Measurements from ENCODE around the gene KRT33A. TPM values are rescaled to one million over a fixed set of nuclear protein-coding genes. Genes with fewer than 3 reads are reported as not detected.

The KRT33A gene
- total RNA-seq, 1 donor from 2014 or later = not detected

DNA sequence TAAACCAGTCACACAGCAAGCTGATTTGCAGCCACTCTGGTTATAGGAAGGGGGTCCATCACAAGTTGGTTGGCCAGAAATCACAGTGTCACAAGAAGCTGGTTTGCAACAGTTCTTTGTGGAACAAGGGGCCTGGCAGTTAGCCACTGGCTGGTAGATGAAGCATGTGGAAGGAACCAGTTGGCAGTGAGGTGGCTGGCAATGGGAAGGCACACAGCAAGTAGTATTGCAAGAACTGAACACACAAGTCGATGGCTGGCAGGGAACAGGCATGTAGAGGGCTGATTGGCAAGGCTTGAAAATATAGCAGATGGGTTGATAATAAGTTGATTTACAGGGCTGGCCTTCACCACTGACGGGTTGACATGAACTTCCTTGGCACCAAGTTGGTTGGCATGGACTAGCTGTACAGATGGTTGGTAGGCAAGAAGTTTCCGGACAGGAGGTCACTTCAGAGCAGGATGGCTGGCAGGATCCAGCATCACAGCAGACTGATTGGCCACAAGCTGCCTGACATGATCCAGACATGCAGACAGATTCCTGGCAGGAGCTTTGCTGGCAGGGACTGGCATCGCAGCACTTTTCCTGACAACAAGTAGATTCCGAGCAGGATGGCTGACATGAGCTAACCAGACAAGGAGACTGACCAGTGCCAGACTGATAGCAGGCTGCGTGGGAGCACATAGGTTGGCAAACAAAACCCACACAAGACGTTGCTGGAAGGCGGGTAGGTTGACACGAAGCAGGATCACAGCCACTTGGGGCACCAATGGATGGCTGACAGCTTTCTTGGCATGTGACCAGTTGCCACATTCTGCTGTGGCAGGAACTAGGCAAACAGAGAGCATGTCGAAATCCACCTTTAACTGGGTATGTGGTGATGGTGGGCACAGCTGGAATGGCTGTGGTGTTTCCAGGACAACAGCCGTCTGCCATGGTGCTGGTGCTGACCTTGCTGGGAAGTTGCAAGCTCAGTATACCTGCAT, 48.4 kb downstream of the KRT33A start, which contains the start of gene KRTAP29-1:
Gene KRTAP29-1 (minus strand): TSS at position 936 of the 986 bp plus-strand sequence. CDS start 0 bp downstream, at position 936.
- H3K36me3 ChIP-seq = no peaks in the 10 kb centered on the region
- no peak for TF ChIP-seq CTCF (IDR thresholded peaks at IDR 0.05)
- no peaks in the 10 kb centered on the region for H3K4me1 ChIP-seq
- no peak within 1 kb of the TSS for H3K27ac ChIP-seq
- no peak within 1 kb of the TSS for H3K4me3 ChIP-seq
- H3K27me3 ChIP-seq (ENCODE audit: low read depth) = no peaks in the 10 kb centered on the region
- intact Hi-C loops (cut with DNase I) = no loop called here
- DNase-seq (no peak), ATAC-seq (no peak)
- no peaks in the 10 kb centered on the region for H3K9me3 ChIP-seq

DNA sequence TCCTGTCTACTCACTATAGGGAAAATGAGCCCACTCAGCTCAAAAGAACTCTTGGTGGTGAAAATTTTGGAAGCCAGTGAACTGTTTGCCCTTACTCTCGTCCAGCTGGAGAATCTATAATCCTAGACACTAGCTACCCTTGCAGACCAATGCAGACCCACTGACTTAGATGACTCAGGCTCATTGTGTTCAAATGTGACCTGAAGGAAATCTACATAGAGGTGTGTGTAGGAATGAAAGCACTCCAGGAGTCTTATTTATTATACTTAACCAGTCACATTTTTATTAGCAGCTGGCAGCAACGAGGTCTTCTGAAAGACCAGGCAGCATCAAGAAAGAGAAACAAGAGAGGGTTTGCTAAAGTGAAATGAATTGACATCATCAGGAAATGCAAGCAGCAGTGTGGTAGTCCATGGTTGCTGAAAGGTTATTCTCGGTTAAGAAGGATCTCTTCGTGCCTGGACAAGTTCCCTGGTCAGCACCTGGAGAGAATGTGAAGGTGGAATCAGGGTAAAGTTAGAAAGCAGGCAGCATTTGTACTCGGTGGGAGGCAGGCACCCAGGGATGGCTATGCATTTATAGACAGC, 49.3 kb downstream of the KRT33A start:
- no peak overlapping the region for H3K4me3 ChIP-seq
- H3K27ac ChIP-seq = no peak overlapping the region
- intact Hi-C loops (cut with DNase I) = no loop called here
- no peak for ATAC-seq
- H3K9me3 ChIP-seq = no peaks in the 10 kb centered on the region
- no peak for TF ChIP-seq CTCF (IDR thresholded peaks at IDR 0.05)
- no peaks in the 10 kb centered on the region for H3K36me3 ChIP-seq
- no peak for DNase-seq
- no peaks in the 10 kb centered on the region for H3K4me1 ChIP-seq
- no peaks in the 10 kb centered on the region for H3K27me3 ChIP-seq (ENCODE audit: low read depth)

- DNase-seq (no peak), ATAC-seq (no peak)
- Histone ChIP-seq H3K4me1 (no peaks in the 10 kb centered on the region), H3K27me3 (ENCODE audit: low read depth) (no peaks in the 10 kb centered on the region), H3K9me3 (no peaks in the 10 kb centered on the region), H3K4me3 (no peak overlapping the region), H3K27ac (no peak overlapping the region), H3K36me3 (no peaks in the 10 kb centered on the region)
- no peak for TF ChIP-seq CTCF (IDR thresholded peaks at IDR 0.05)
- intact Hi-C loops (cut with DNase I) = no loop called here
Measured at GRCh38 chr17:41298458-41299135, 52.0 kb downstream of the KRT33A start.

GRCh38 chr17:41296846-41297245, 53.8 kb downstream of the KRT33A start:
- H3K4me1 ChIP-seq = no peaks in the 10 kb centered on the region
- H3K27me3 ChIP-seq (ENCODE audit: low read depth) = no peaks in the 10 kb centered on the region
- no peaks in the 10 kb centered on the region for H3K36me3 ChIP-seq
- no peaks in the 10 kb centered on the region for H3K9me3 ChIP-seq
- ATAC-seq = no peak
- no peak overlapping the region for H3K4me3 ChIP-seq
- H3K27ac ChIP-seq = no peak overlapping the region
- DNase-seq = no peak
- intact Hi-C loops (cut with DNase I) = no loop called here
- no peak for TF ChIP-seq CTCF (IDR thresholded peaks at IDR 0.05)

Other genes with a start within 250 kb of the KRT33A start
- not detected for gene KRTAP4-16, start 248.6 kb downstream of the KRT33A start, total RNA-seq
- not detected for gene KRTAP4-9, start 245.4 kb downstream of the KRT33A start, total RNA-seq
- gene KRTAP4-11, start 232.5 kb downstream of the KRT33A start, total RNA-seq = not detected
- gene KRTAP4-12, start 226.6 kb downstream of the KRT33A start, total RNA-seq = not detected
- not detected for gene KRTAP4-6, start 210.3 kb downstream of the KRT33A start, total RNA-seq
- not detected for gene KRTAP4-5, start 201.0 kb downstream of the KRT33A start, total RNA-seq
- gene KRTAP4-4, start 190.1 kb downstream of the KRT33A start, total RNA-seq = not detected
- not detected for gene KRTAP4-3, start 182.6 kb downstream of the KRT33A start, total RNA-seq
- not detected for gene KRTAP4-2, start 172.6 kb downstream of the KRT33A start, total RNA-seq
- not detected for gene KRTAP4-1, start 165.9 kb downstream of the KRT33A start, total RNA-seq
- not detected for gene KRTAP9-1, start 160.9 kb downstream of the KRT33A start, total RNA-seq
- gene KRTAP9-2, start 124.2 kb downstream of the KRT33A start, total RNA-seq = not detected
- gene KRTAP9-3, start 118.4 kb downstream of the KRT33A start, total RNA-seq = not detected
- not detected for gene KRTAP9-8, start 112.8 kb downstream of the KRT33A start, total RNA-seq
- gene KRTAP9-4, start 101.1 kb downstream of the KRT33A start, total RNA-seq = not detected
- gene KRTAP9-9, start 95.4 kb downstream of the KRT33A start, total RNA-seq = not detected
- not detected for gene KRTAP9-6, start 85.5 kb downstream of the KRT33A start, total RNA-seq
- not detected for gene KRTAP9-7, start 75.1 kb downstream of the KRT33A start, total RNA-seq
- gene KRTAP29-1, start 48.0 kb downstream of the KRT33A start, total RNA-seq = not detected
- gene KRTAP16-1, start 41.5 kb downstream of the KRT33A start, total RNA-seq = not detected
- not detected for gene KRTAP17-1, start 35.1 kb downstream of the KRT33A start, total RNA-seq
- gene KRT33B, start 19.0 kb upstream of the KRT33A start, total RNA-seq = not detected
- gene KRT34, start 31.5 kb upstream of the KRT33A start, total RNA-seq = not detected
- not detected for gene KRT31, start 46.8 kb upstream of the KRT33A start, total RNA-seq
- not detected for gene KRT37, start 73.8 kb upstream of the KRT33A start, total RNA-seq
- not detected for gene KRT38, start 90.2 kb upstream of the KRT33A start, total RNA-seq
- not detected for gene KRT32, start 116.6 kb upstream of the KRT33A start, total RNA-seq
- not detected for gene KRT35, start 130.3 kb upstream of the KRT33A start, total RNA-seq
- not detected for gene KRT36, start 139.1 kb upstream of the KRT33A start, total RNA-seq
- 5.2 TPM for gene KRT13, start 154.8 kb upstream of the KRT33A start, total RNA-seq
- gene KRT15, start 168.1 kb upstream of the KRT33A start, total RNA-seq = 9.0 TPM
- gene KRT19, start 177.5 kb upstream of the KRT33A start, total RNA-seq = 212 TPM
- gene KRT9, start 221.2 kb upstream of the KRT33A start, total RNA-seq = not detected
- gene KRT14, start 236.1 kb upstream of the KRT33A start, total RNA-seq = not detected